Smooth muscle cell (in vitro differentiated cells): ENCODE data around the gene RILP. TPM values are rescaled to one million over a fixed set of nuclear protein-coding genes. Genes with fewer than 3 reads are reported as not detected.

Experiments used
- DNase-seq: peaks from one replicate; lab custom pipeline; 2025; ENCODE audit not compliant: unreplicated experiment; lab: John Stamatoyannopoulos, UW
- H2AFZ ChIP-seq: fragments of 200-600 bp; sonication (generic); 2 replicates; pipeline ENCODE4 v1.6.0; 2016; ENCODE audit warnings: antibody characterized with exemption, low read depth, mild to moderate bottlenecking
- H3F3A ChIP-seq: fragments of 200-600 bp; sonication (generic); 2 replicates; pipeline ENCODE4 v1.6.0; 2017; ENCODE audit warnings: antibody characterized with exemption, low read depth
- H3K27ac ChIP-seq: fragments of 200-600 bp; sonication (generic); 2 replicates; pipeline ENCODE4 v1.5.1; 2016; ENCODE audit warnings: low read depth, mild to moderate bottlenecking
- H3K27me3 ChIP-seq: fragments of 200-600 bp; sonication (generic); 2 replicates; pipeline ENCODE4 v1.6.1; 2016; ENCODE audit warnings: low read depth, mild to moderate bottlenecking
- H3K36me3 ChIP-seq: fragments of 200-600 bp; sonication (generic); 2 replicates; pipeline ENCODE4 v1.5.1; 2016; ENCODE audit warnings: low read depth
- H3K4me1 ChIP-seq: fragments of 200-600 bp; sonication (generic); 2 replicates; pipeline ENCODE4 v1.5.1; 2016; ENCODE audit warnings: low read depth
- H3K4me2 ChIP-seq: fragments of 200-600 bp; sonication (generic); 2 replicates; pipeline ENCODE4 v1.6.0; 2016; ENCODE audit warnings: mild to moderate bottlenecking
- H3K4me3 ChIP-seq: fragments of 200-600 bp; sonication (generic); 2 replicates; pipeline ENCODE4 v1.5.1; 2016; ENCODE audit warnings: mild to moderate bottlenecking
- H3K79me2 ChIP-seq: fragments of 200-600 bp; sonication (generic); 2 replicates; pipeline ENCODE4 v1.6.0; 2016; ENCODE audit warnings: low read depth, mild to moderate bottlenecking
- H3K9ac ChIP-seq: fragments of 200-600 bp; sonication (generic); 2 replicates; pipeline ENCODE4 v1.6.0; 2016; ENCODE audit warnings: low read depth
- H3K9me3 ChIP-seq: fragments of 200-600 bp; sonication (generic); replicated peaks from 2 replicates; pipeline ENCODE4 v1.5.1; 2016; ENCODE audit warnings: low read depth
- H4K20me1 ChIP-seq: fragments of 200-600 bp; sonication (generic); 2 replicates; pipeline ENCODE4 v1.6.0; 2016; ENCODE audit warnings: low read depth
- CTCF ChIP-seq: fragments of 200-600 bp; sonication (generic); IDR thresholded peaks from 2 replicates; pipeline ENCODE4 v1.5.1; 2017; ENCODE audit warnings: borderline replicate concordance, mild to moderate bottlenecking, antibody characterized with exemption; ENCODE audit not compliant: insufficient read depth, poor library complexity, severe bottlenecking
- WGBS: methylation state at CpG from one replicate; pipeline ENCODE4 v1.1.7; 2016; ENCODE audit warnings: low lambda C conversion rate; 5-methylcytosine and 5-hydroxymethylcytosine counted together
- polyA plus RNA-seq: library from polyadenylated mRNA; unstranded; fragments of >200 nt; fragmentation: Nextera tagmentation; extraction: Ambion mirVana; gene quantifications from 2 replicates; pipeline ENCODE4 v1.2.1, GENCODE V29; 2016
- small RNA-seq: library from RNA; depleted of rRNA; stranded (forward); fragments of <200 nt; gene quantifications from one replicate; pipeline ENCODE3, GENCODE V24; 2014
- total RNA-seq: library from RNA; depleted of rRNA; stranded (reverse); fragments of >200 nt; gene quantifications from 2 replicates; pipeline ENCODE4 v1.2.3, GENCODE V29; 2014

RILP gene
- total and polyA plus RNA-seq, 2 experiments from 2014 or later, result 5.1 to 7.4 TPM

DNA sequence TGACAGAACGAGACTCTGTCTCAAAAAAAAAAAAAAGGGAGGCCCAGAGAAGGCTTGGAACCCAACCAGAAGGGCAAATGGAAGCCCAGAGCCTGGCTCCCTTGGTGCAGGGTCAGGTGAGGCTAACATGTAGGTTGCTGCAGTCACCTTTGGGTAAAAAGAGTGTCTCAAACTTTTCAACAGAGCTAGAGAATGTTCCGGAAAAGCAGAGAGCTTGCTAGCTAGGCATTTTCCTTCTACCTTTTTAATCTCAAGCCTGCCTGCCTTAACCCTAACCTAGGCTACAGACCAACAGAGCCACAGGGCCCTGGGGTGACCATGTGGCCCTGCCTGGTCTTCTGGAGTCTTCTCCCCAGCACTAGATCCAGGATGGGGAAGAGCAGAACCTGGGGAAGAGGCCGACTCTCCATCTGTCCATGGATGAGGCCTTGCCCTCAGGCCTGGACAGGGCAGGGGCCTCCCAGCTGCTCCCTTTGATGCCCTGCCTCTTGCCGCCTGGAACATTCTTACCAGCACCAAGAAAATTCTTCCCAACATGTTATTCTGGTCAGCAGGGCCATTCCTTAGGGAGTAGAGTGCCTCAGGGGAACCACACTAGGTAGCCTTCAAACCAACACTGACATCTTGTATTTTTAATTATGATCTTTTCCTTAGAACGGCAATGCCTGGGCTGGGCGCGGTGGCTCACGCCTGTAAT, 51.1 kb downstream of the RILP start:
- TF ChIP-seq CTCF, result no peak
- no peak for DNase-seq
- WGBS, result 90% methylated on average over 8 of the region's 8 CpGs
- Histone ChIP-seq H2AFZ (no peak overlapping the region), H4K20me1 (no peaks in the 10 kb centered on the region), H3K27me3 (no peaks in the 10 kb centered on the region), H3K9ac (no peak overlapping the region), H3K9me3 (no peaks in the 10 kb centered on the region), H3K4me3 (no peak overlapping the region), H3K79me2 (no peaks in the 10 kb centered on the region), H3K36me3 (no peaks in the 10 kb centered on the region), H3K27ac (no peak overlapping the region), H3F3A (no peaks in the 10 kb centered on the region), H3K4me2 (no peak overlapping the region), H3K4me1 (no peaks in the 10 kb centered on the region)

DNA sequence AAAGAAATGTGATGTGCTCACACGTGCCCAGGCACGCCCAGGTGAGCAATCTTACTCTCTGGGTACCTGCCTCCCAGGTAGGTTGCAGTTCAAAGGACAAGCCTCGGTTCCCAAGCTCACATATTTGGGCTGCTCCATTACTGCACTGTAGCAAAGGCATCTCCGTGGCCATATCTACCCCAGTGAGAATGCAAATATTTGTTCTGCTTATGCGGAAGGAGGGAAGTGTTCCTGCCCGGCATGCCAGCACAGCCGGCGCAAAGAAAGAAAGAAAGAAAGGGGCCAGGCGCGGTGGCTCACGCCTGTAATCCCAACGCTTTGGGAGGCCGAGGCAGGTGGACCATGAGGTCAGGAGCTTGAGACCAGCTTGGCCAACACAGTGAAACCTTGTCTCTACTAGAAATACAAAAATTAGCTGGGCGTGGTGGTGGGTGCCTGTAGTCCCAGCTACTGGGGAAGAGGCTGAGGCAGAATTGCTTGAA, 51.8 kb downstream of the RILP start:
- no peak for DNase-seq
- H3K9me3 ChIP-seq, result no peaks in the 10 kb centered on the region
- H3K36me3 ChIP-seq, result no peaks in the 10 kb centered on the region
- H3K27me3 ChIP-seq, result no peaks in the 10 kb centered on the region
- no peak for TF ChIP-seq CTCF
- no peak overlapping the region for H3K9ac ChIP-seq
- H3K27ac ChIP-seq, result no peak overlapping the region
- H3K4me3 ChIP-seq, result no peak overlapping the region
- no peak overlapping the region for H3K4me2 ChIP-seq
- no peaks in the 10 kb centered on the region for H3F3A ChIP-seq
- H2AFZ ChIP-seq, result no peak overlapping the region
- 93% methylated on average over 14 of the region's 14 CpGs for WGBS
- no peaks in the 10 kb centered on the region for H4K20me1 ChIP-seq
- H3K4me1 ChIP-seq, result no peaks in the 10 kb centered on the region
- no peaks in the 10 kb centered on the region for H3K79me2 ChIP-seq

Small RNA genes within 50 kb of the gene (small RNA-seq; reads per million reads assigned to genes)
- not detected for gene RN7SL105P

Other genes with a start within 250 kb of the RILP start
- gene YWHAE, start 249.6 kb downstream of the RILP start, total RNA-seq, result 586 and 662 TPM in 2 replicates
- 383 and 429 TPM in 2 replicates for gene YWHAE, start 249.6 kb downstream of the RILP start, polyA plus RNA-seq
- gene CRK, start 193.6 kb downstream of the RILP start, total RNA-seq, result 49.7 and 64.5 TPM in 2 replicates
- 56.8 and 69.4 TPM in 2 replicates for gene CRK, start 193.6 kb downstream of the RILP start, polyA plus RNA-seq
- 61.8 and 80.4 TPM in 2 replicates for gene MYO1C, start 157.2 kb downstream of the RILP start, total RNA-seq
- 81.5 and 99.9 TPM in 2 replicates for gene MYO1C, start 157.2 kb downstream of the RILP start, polyA plus RNA-seq
- gene INPP5K, start 133.3 kb downstream of the RILP start, total RNA-seq, result 12.6 and 32.3 TPM in 2 replicates
- gene INPP5K, start 133.3 kb downstream of the RILP start, polyA plus RNA-seq, result 9.6 and 19.7 TPM in 2 replicates
- 14.4 and 26.9 TPM in 2 replicates for gene PITPNA, start 87.1 kb downstream of the RILP start, total RNA-seq
- gene PITPNA, start 87.1 kb downstream of the RILP start, polyA plus RNA-seq, result 42.7 and 47.2 TPM in 2 replicates
- gene SLC43A2, start 21.0 kb downstream of the RILP start, total RNA-seq, result 3.8 and 4.4 TPM in 2 replicates
- 5.3 and 7.1 TPM in 2 replicates for gene SLC43A2, start 21.0 kb downstream of the RILP start, polyA plus RNA-seq
- gene SCARF1, start 4.1 kb downstream of the RILP start, total RNA-seq, result 0.45 and 0.63 TPM in 2 replicates
- 0.11 and 0.65 TPM in 2 replicates for gene SCARF1, start 4.1 kb downstream of the RILP start, polyA plus RNA-seq
- gene PRPF8, start 35.0 kb upstream of the RILP start, total RNA-seq, result 99.7 and 111 TPM in 2 replicates
- gene PRPF8, start 35.0 kb upstream of the RILP start, polyA plus RNA-seq, result 129 and 135 TPM in 2 replicates
- 2.5 and 3.4 TPM in 2 replicates for gene TLCD2, start 60.5 kb upstream of the RILP start, total RNA-seq
- gene TLCD2, start 60.5 kb upstream of the RILP start, polyA plus RNA-seq, result 1.9 and 3.6 TPM in 2 replicates
- 5.6 and 5.7 TPM in 2 replicates for gene WDR81, start 74.8 kb upstream of the RILP start, total RNA-seq
- gene WDR81, start 74.8 kb upstream of the RILP start, polyA plus RNA-seq, result 9.7 TPM in 2 replicates
- gene SERPINF2, start 93.0 kb upstream of the RILP start, total RNA-seq, result 0.18 and 0.36 TPM in 2 replicates
- 0.22 and 0.66 TPM in 2 replicates for gene SERPINF2, start 93.0 kb upstream of the RILP start, polyA plus RNA-seq
- gene SERPINF1, start 112.2 kb upstream of the RILP start, total RNA-seq, result 645 and 778 TPM in 2 replicates
- 370 and 498 TPM in 2 replicates for gene SERPINF1, start 112.2 kb upstream of the RILP start, polyA plus RNA-seq
- gene SMYD4, start 180.0 kb upstream of the RILP start, total RNA-seq, result 9.5 and 10.3 TPM in 2 replicates
- gene SMYD4, start 180.0 kb upstream of the RILP start, polyA plus RNA-seq, result 11.1 and 11.7 TPM in 2 replicates
- 25.2 and 29.6 TPM in 2 replicates for gene RPA1, start 180.1 kb upstream of the RILP start, total RNA-seq
- gene RPA1, start 180.1 kb upstream of the RILP start, polyA plus RNA-seq, result 37.8 and 46.3 TPM in 2 replicates